Measurements from ENCODE around the gene R3HCC1L. TPM values are rescaled to one million over a fixed set of nuclear protein-coding genes. Genes with fewer than 3 reads are reported as not detected.
"Not testable (repeated sequence)": the region's sequence is repeated elsewhere in the genome, so short reads cannot be mapped to it uniquely, and the experiment has no call there.

R3HCC1L gene
- total RNA-seq, 2 experiments from 2014 or later, result 19.6 to 21.8 TPM

GRCh38 chr10:98139431-98139830 lies 5.0 kb downstream of the R3HCC1L start:
- POLR2A ChIA-PET, result no interaction called here
- H3K36me3 Mint-ChIP-seq, result peaks cover 11% of the 10 kb centered on the region
- H3K27me3 Mint-ChIP-seq, result no peaks in the 10 kb centered on the region
- H3K4me3 Mint-ChIP-seq, result no peak overlapping the region
- H3K27ac Mint-ChIP-seq, result no peak overlapping the region
- no peak for ATAC-seq (ENCODE audit: low read depth)
- no peak for DNase-seq
- H3K9me3 Mint-ChIP-seq, result no peaks in the 10 kb centered on the region
- peaks cover 40% of the 10 kb centered on the region for H3K4me1 Mint-ChIP-seq

DNA sequence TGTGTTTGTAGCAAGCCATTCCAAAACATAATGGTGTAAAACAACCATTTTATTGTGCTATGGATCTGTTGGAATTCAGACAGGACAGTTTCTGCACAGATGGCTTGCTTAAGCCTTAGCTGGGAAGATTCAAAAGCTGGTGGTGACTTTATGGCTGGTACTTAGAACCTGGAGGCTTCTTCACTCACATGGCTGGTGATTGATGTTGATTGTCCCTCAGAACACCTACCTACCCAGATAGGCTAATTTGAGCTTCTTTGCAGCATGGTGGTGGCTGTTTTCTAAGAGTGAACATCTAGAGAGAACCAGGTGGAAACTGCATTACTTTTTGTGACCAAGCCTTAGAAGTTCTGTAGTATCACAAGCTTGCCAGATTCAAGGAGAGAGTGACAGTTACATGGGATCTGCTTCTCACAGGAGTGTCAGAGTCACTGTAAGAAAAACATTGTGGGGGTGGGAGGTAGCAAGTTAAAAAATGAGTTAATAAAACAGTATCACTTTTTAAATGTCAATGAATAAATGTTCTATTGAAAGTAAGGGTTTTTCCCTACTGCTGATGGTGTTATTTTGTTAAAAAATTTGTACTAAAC lies 7.1 kb downstream of the R3HCC1L start:
- DNase-seq, result no peak
- Mint-ChIP-seq H3K4me3 (no peak overlapping the region), H3K4me1 (peaks cover 30% of the 10 kb centered on the region), H3K27me3 (no peaks in the 10 kb centered on the region), H3K27ac (no peak overlapping the region), H3K9me3 (peaks cover 2% of the 10 kb centered on the region), H3K36me3 (peaks cover 21% of the 10 kb centered on the region)
- ATAC-seq (ENCODE audit: low read depth), result no peak
- POLR2A ChIA-PET, result no interaction called here

- Mint-ChIP-seq H3K4me3 (no peak overlapping the region), H3K36me3 (peaks cover 48% of the 10 kb centered on the region), H3K27me3 (no peaks in the 10 kb centered on the region), H3K9me3 (peaks cover 22% of the 10 kb centered on the region), H3K4me1 (peaks cover 21% of the 10 kb centered on the region), H3K27ac (no peak overlapping the region)
- ATAC-seq (ENCODE audit: low read depth) (no peak), DNase-seq (no peak)
- POLR2A ChIA-PET, result no interaction called here
These were observed 10.5 kb downstream of the R3HCC1L start for GRCh38 chr10:98144985-98145384.

GRCh38 chr10:98149858-98150257 lies 15.4 kb downstream of the R3HCC1L start:
- H3K4me3 Mint-ChIP-seq, result no peak overlapping the region
- DNase-seq, result no peak
- POLR2A ChIA-PET, result no interaction called here
- H3K4me1 Mint-ChIP-seq, result peaks cover 4% of the 10 kb centered on the region
- peaks cover 55% of the 10 kb centered on the region for H3K36me3 Mint-ChIP-seq
- H3K27ac Mint-ChIP-seq, result no peak overlapping the region
- no peak for ATAC-seq (ENCODE audit: low read depth)
- peaks cover 32% of the 10 kb centered on the region for H3K9me3 Mint-ChIP-seq
- no peaks in the 10 kb centered on the region for H3K27me3 Mint-ChIP-seq

GRCh38 chr10:98150544-98150943 lies 16.1 kb downstream of the R3HCC1L start:
- DNase-seq, result no peak
- Mint-ChIP-seq H3K9me3 (peaks cover 32% of the 10 kb centered on the region), H3K27me3 (no peaks in the 10 kb centered on the region), H3K4me3 (no peak overlapping the region), H3K27ac (no peak overlapping the region), H3K4me1 (peaks cover 6% of the 10 kb centered on the region), H3K36me3 (peaks cover 51% of the 10 kb centered on the region)
- ATAC-seq (ENCODE audit: low read depth), result no peak
- POLR2A ChIA-PET, result no interaction called here

DNA sequence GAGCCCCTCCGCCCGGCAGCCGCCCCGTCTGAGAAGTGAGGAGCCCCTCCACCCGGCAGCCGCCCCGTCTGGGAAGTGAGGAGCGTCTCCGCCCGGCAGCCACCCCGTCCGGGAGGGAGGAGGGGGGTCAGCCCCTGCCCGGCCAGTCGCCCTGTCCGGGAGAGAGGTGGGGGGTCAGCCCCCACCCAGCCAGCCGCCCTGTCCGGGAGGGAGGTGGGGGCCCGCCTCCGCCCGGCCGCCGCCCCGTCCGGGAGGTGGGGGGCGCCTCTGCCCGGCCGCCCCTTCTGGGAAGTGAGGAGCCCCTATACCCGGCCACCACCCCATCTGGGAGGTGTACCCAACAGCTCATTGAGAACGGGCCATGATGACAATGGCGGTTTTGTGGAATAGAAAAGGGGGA lies 18.3 kb downstream of the R3HCC1L start:
- H3K4me1 Mint-ChIP-seq; DNase-seq; POLR2A ChIA-PET; H3K27ac Mint-ChIP-seq; H3K27me3 Mint-ChIP-seq; H3K4me3 Mint-ChIP-seq; ATAC-seq (ENCODE audit: low read depth): not testable (repeated sequence)
- Mint-ChIP-seq H3K9me3 (peaks cover 25% of the 10 kb centered on the region), H3K36me3 (peaks cover 42% of the 10 kb centered on the region)

DNA sequence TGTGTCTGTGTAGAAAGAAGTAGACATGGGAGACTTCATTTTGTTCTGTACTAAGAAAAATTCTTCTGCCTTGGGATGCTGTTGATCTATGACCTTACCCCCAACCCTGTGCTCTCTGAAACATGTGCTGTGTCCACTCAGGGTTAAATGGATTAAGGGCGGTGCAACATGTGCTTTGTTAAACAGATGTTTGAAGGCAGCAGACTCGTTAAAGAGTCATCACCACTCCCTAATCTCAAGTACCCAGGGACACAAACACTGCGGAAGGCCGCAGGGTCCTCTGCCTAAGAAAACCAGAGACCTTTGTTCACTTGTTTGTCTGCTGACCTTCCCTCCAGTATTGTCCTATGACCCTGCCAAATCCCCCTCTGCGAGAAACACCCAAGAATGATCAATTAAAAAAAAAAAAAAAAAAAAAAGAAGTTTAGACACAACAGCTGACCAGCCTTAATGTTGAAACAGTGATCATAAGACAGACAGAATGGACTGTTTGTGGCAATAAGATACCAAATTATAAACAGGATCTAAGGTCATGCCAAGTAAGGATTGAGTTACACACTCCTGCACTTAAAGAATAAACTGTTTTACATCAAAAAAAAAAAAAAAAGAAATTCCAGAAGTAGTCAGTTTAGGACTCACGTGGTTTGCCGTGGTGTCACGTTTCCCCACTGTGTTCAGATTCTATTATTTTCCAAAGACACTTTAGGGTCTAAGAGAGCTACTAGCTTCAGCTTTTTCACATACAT lies 18.9 kb downstream of the R3HCC1L start:
- H3K27me3 Mint-ChIP-seq; H3K4me1 Mint-ChIP-seq; POLR2A ChIA-PET; H3K27ac Mint-ChIP-seq; ATAC-seq (ENCODE audit: low read depth); DNase-seq; H3K4me3 Mint-ChIP-seq: not testable (repeated sequence)
- Mint-ChIP-seq H3K36me3 (peaks cover 40% of the 10 kb centered on the region), H3K9me3 (peaks cover 23% of the 10 kb centered on the region)

DNA sequence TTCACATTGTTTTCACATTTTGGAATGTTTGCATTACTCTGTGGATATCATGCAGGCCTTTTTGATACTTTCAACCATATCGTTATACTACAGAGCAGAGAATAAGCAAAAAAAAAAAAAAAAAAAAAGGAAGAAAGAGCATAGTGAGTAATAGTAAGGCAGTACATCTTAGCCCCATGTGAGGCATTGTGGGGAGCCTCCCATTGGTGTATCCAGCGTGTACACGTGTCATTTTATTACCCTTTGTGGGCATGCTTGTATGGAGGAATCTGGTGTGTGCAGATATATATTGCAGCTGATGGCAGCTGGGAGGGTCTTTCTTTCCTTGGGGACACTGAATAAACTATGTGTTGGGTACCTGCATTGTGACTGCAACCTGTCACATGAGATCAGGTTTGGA lies 19.6 kb downstream of the R3HCC1L start:
- no peak overlapping the region for H3K27ac Mint-ChIP-seq
- H3K27me3 Mint-ChIP-seq, result no peaks in the 10 kb centered on the region
- H3K9me3 Mint-ChIP-seq, result peaks cover 17% of the 10 kb centered on the region
- H3K4me3 Mint-ChIP-seq, result no peak overlapping the region
- POLR2A ChIA-PET, result no interaction called here
- ATAC-seq (ENCODE audit: low read depth) (no peak), DNase-seq (no peak)
- H3K36me3 Mint-ChIP-seq, result peaks cover 34% of the 10 kb centered on the region
- H3K4me1 Mint-ChIP-seq, result peaks cover 2% of the 10 kb centered on the region

DNA sequence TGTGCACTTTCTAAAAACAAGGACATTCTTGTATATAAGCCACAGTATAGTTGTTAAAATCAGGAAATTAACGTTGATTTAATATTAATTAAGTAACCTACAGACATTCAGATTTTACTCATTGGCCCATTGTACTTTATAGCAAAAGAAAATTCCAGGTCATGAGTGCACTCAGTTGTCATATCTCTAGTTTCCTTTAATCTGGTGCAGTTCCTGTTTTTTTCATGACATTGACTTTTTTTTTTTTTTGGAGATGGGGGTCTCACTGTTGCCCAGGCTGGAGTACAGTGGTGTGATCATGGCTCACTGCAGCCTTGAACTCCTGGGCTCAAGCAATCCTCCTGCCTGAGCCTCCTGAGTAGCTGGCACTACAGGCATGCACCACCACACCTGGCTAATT lies 24.1 kb downstream of the R3HCC1L start:
- no peak overlapping the region for H3K27ac Mint-ChIP-seq
- no peaks in the 10 kb centered on the region for H3K9me3 Mint-ChIP-seq
- H3K36me3 Mint-ChIP-seq, result peaks cover 13% of the 10 kb centered on the region
- no peak overlapping the region for H3K4me3 Mint-ChIP-seq
- POLR2A ChIA-PET, result interaction anchor here (0.7 kb wide), 1 partner anchor 14 kb away, joined by 4 read pairs; no protein-coding TSS in a partner anchor
- peaks cover 4% of the 10 kb centered on the region for H3K4me1 Mint-ChIP-seq
- ATAC-seq (ENCODE audit: low read depth) (no peak), DNase-seq (no peak)
- no peaks in the 10 kb centered on the region for H3K27me3 Mint-ChIP-seq

GRCh38 chr10:98163941-98164340 lies 29.5 kb downstream of the R3HCC1L start:
- Mint-ChIP-seq H3K27me3 (no peaks in the 10 kb centered on the region), H3K4me1 (peaks cover 8% of the 10 kb centered on the region), H3K9me3 (no peaks in the 10 kb centered on the region), H3K4me3 (no peak overlapping the region), H3K36me3 (peaks cover 16% of the 10 kb centered on the region), H3K27ac (no peak overlapping the region)
- no peak for DNase-seq
- POLR2A ChIA-PET, result no interaction called here
- ATAC-seq (ENCODE audit: low read depth), result no peak

DNA sequence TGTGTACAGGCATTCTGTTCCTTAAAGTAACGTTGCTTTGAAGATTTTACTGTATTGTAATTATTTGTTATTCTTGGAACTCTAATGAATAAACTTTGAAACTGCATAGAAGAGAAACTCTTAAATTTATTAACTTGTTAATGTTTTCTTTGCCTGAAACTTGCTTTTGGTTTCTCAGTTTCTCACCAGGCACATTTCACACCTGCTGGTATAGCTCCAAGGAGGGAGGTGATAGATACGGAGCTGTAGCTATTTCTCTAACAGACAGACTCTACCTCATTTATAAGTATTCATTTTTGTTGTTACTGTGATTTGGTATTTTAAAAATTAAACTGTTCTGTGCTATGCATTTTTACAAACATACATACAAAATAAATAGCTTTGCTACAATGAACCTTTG lies 32.7 kb downstream of the R3HCC1L start:
- H3K36me3 Mint-ChIP-seq, result peaks cover 12% of the 10 kb centered on the region

GRCh38 chr10:98168147-98168546 lies 33.7 kb downstream of the R3HCC1L start:
- H3K36me3 Mint-ChIP-seq, result peaks cover 12% of the 10 kb centered on the region
- H3K27me3 Mint-ChIP-seq, result no peaks in the 10 kb centered on the region
- no peak overlapping the region for H3K4me3 Mint-ChIP-seq
- no peak overlapping the region for H3K27ac Mint-ChIP-seq
- ATAC-seq (ENCODE audit: low read depth), result no peak
- POLR2A ChIA-PET, result no interaction called here
- peaks cover 9% of the 10 kb centered on the region for H3K4me1 Mint-ChIP-seq
- DNase-seq, result no peak
- no peaks in the 10 kb centered on the region for H3K9me3 Mint-ChIP-seq

More for the DNA sequence above, 32.7 kb downstream of the R3HCC1L start:
- ATAC-seq (ENCODE audit: low read depth) (no peak), DNase-seq (no peak)
- Mint-ChIP-seq H3K4me1 (peaks cover 10% of the 10 kb centered on the region), H3K4me3 (no peak overlapping the region), H3K9me3 (no peaks in the 10 kb centered on the region), H3K27ac (no peak overlapping the region), H3K27me3 (no peaks in the 10 kb centered on the region)
- POLR2A ChIA-PET, result no interaction called here

DNA sequence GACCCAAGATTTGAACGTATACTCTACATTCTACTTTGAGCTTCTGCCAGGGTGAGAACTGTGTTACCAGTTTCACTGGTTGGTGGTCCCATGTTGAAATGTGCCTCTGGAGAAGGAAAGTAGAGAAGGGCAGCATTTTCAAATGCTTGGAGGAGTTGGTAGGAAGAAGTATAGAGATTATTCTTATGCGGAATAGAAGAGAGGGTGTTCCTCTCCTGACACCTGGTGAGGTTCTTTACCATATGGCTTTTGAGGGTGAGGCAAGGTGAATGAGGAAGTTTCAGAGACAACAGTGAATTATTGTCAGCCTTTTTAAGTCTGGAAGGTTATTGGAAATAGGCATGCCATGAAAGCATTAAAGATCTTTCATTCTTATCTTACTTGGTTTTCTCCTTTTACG lies 34.3 kb downstream of the R3HCC1L start:
- Mint-ChIP-seq H3K9me3 (no peaks in the 10 kb centered on the region), H3K4me3 (no peak overlapping the region), H3K27me3 (no peaks in the 10 kb centered on the region), H3K36me3 (peaks cover 9% of the 10 kb centered on the region), H3K4me1 (peaks cover 9% of the 10 kb centered on the region), H3K27ac (no peak overlapping the region)
- DNase-seq (no peak), ATAC-seq (ENCODE audit: low read depth) (no peak)
- POLR2A ChIA-PET, result no interaction called here

- Mint-ChIP-seq H3K4me3 (no peak overlapping the region), H3K9me3 (no peaks in the 10 kb centered on the region), H3K27me3 (no peaks in the 10 kb centered on the region), H3K36me3 (peaks cover 7% of the 10 kb centered on the region), H3K4me1 (peaks cover 8% of the 10 kb centered on the region), H3K27ac (no peak overlapping the region)
- ATAC-seq (ENCODE audit: low read depth), result no peak
- no peak for DNase-seq
- POLR2A ChIA-PET, result no interaction called here
These were observed 34.9 kb downstream of the R3HCC1L start for GRCh38 chr10:98169379-98169778.

All from activated naive CD8-positive, alpha-beta T cell treated with anti-CD3 and anti-CD28 coated beads, Interleukin-2, amount 10 ng/mL, durations not matched to agents 7 days and 5 days (primary cell).